ENCODE data around the gene PAWR. TPM values are rescaled to one million over a fixed set of nuclear protein-coding genes. Genes with fewer than 3 reads are reported as not detected.
"Not testable (repeated sequence)": the region's sequence is repeated elsewhere in the genome, so short reads cannot be mapped to it uniquely, and the experiment has no call there.

PAWR gene
- polyA plus RNA-seq, 1 donor (not counting 4 experiments of a cell fraction or from before 2014, with no cell fraction given) = 41.1 TPM

- Histone ChIP-seq H2AFZ (ENCODE audit: control insufficient read depth, low read length) (no peak overlapping the region), H3K4me1 (ENCODE audit: control insufficient read depth, extremely low read depth, insufficient read depth, low read length) (peaks cover 17% of the 10 kb centered on the region), H3K9me3 (ENCODE audit: control insufficient read depth, low read depth, low read length) (no peaks in the 10 kb centered on the region), H3K4me2 (ENCODE audit: control insufficient read depth, extremely low read depth, insufficient read depth, low read depth, low read length) (no peak overlapping the region), H3K4me3 (ENCODE audit: control insufficient read depth in 2 of 3, extremely low read depth in 1 of 3, insufficient read depth in 2 of 3, low read depth in 1 of 3, low read length in 3 of 3) (no peak overlapping the region), H3K27me3 (ENCODE audit: control insufficient read depth, extremely low read depth, insufficient read depth, low read length) (no peaks in the 10 kb centered on the region), H4K20me1 (ENCODE audit: control insufficient read depth, extremely low read depth, insufficient read depth, low read length) (no peaks in the 10 kb centered on the region), H3K36me3 (ENCODE audit: control insufficient read depth in 2 of 2, extremely low read depth in 1 of 2, insufficient read depth in 2 of 2, low read length in 2 of 2) (peaks cover 2 to 11% of the 10 kb centered on the region in 2 experiments), H3K79me2 (ENCODE audit: control insufficient read depth, insufficient read depth, low read length) (peaks cover 2% of the 10 kb centered on the region), H3K9ac (ENCODE audit: control insufficient read depth, extremely low read depth, insufficient read depth, low read length) (no peak overlapping the region), H3K27ac (ENCODE audit: control insufficient read depth, insufficient read depth, low read length) (peak overlapping the region; percentile 43), H3K9me1 (ENCODE audit: control insufficient read depth, extremely low read depth, insufficient read depth, low read length) (no peaks in the 10 kb centered on the region)
- TF ChIP-seq EZH2 (IDR thresholded peaks at IDR 0.05; ENCODE audit: low read length) (no peak), CTCF (optimal IDR thresholded peaks at IDR 0.05 in 1 of 3, IDR thresholded peaks at IDR 0.05 in 1 of 3, conservative IDR thresholded peaks at IDR 0.05 in 1 of 3; ENCODE audit: extremely low read depth in 1 of 3, insufficient read depth in 2 of 3, low read length in 3 of 3) (no peak)
- no peak for DNase-seq (ENCODE audit: low read depth, low spot score)
- no peak for FAIRE-seq
- dilution Hi-C loops (cut with MboI; ENCODE audit: extremely low pct_ligation_motif_present, low sequenced_read_pairs) = no loop called here
These were observed 123.6 kb downstream of the PAWR start for GRCh38 chr12:79567175-79567563.

- FAIRE-seq (no peak), DNase-seq (ENCODE audit: low read depth, low spot score) (no peak)
- Histone ChIP-seq H3K9ac (ENCODE audit: control insufficient read depth, extremely low read depth, insufficient read depth, low read length) (no peak overlapping the region), H3K27ac (ENCODE audit: control insufficient read depth, insufficient read depth, low read length) (peak overlapping the region; percentile 43), H3K79me2 (ENCODE audit: control insufficient read depth, insufficient read depth, low read length) (peaks cover 2% of the 10 kb centered on the region), H3K9me1 (ENCODE audit: control insufficient read depth, extremely low read depth, insufficient read depth, low read length) (no peaks in the 10 kb centered on the region), H2AFZ (ENCODE audit: control insufficient read depth, low read length) (peak overlapping the region; percentile 19), H3K4me2 (ENCODE audit: control insufficient read depth, extremely low read depth, insufficient read depth, low read depth, low read length) (no peak overlapping the region), H3K4me3 (ENCODE audit: control insufficient read depth in 2 of 3, extremely low read depth in 1 of 3, insufficient read depth in 2 of 3, low read depth in 1 of 3, low read length in 3 of 3) (no peak overlapping the region), H3K9me3 (ENCODE audit: control insufficient read depth, low read depth, low read length) (no peaks in the 10 kb centered on the region), H3K4me1 (ENCODE audit: control insufficient read depth, extremely low read depth, insufficient read depth, low read length) (peaks cover 17% of the 10 kb centered on the region), H3K36me3 (ENCODE audit: control insufficient read depth in 2 of 2, extremely low read depth in 1 of 2, insufficient read depth in 2 of 2, low read length in 2 of 2) (peaks cover 2 to 13% of the 10 kb centered on the region in 2 experiments), H3K27me3 (ENCODE audit: control insufficient read depth, extremely low read depth, insufficient read depth, low read length) (no peaks in the 10 kb centered on the region), H4K20me1 (ENCODE audit: control insufficient read depth, extremely low read depth, insufficient read depth, low read length) (no peaks in the 10 kb centered on the region)
- dilution Hi-C loops (cut with MboI; ENCODE audit: extremely low pct_ligation_motif_present, low sequenced_read_pairs) = no loop called here
- no peak for TF ChIP-seq EZH2 (IDR thresholded peaks at IDR 0.05; ENCODE audit: low read length)
- no peak for TF ChIP-seq CTCF (optimal IDR thresholded peaks at IDR 0.05 in 1 of 3, IDR thresholded peaks at IDR 0.05 in 1 of 3, conservative IDR thresholded peaks at IDR 0.05 in 1 of 3; ENCODE audit: extremely low read depth in 1 of 3, insufficient read depth in 2 of 3, low read length in 3 of 3)
These were observed 124.2 kb downstream of the PAWR start for GRCh38 chr12:79566452-79567174.

GRCh38 chr12:79564727-79565350 is 125.9 kb downstream of the PAWR start:
- H3K27me3 ChIP-seq (ENCODE audit: control insufficient read depth, extremely low read depth, insufficient read depth, low read length); H3K79me2 ChIP-seq (ENCODE audit: control insufficient read depth, insufficient read depth, low read length); H3K9ac ChIP-seq (ENCODE audit: control insufficient read depth, extremely low read depth, insufficient read depth, low read length); H3K4me2 ChIP-seq (ENCODE audit: control insufficient read depth, extremely low read depth, insufficient read depth, low read depth, low read length); H3K4me3 ChIP-seq (ENCODE audit: control insufficient read depth in 2 of 3, extremely low read depth in 1 of 3, insufficient read depth in 2 of 3, low read depth in 1 of 3, low read length in 3 of 3); H4K20me1 ChIP-seq (ENCODE audit: control insufficient read depth, extremely low read depth, insufficient read depth, low read length); H2AFZ ChIP-seq (ENCODE audit: control insufficient read depth, low read length); dilution Hi-C loops (cut with MboI; ENCODE audit: extremely low pct_ligation_motif_present, low sequenced_read_pairs); H3K36me3 ChIP-seq (ENCODE audit: control insufficient read depth in 2 of 2, extremely low read depth in 1 of 2, insufficient read depth in 2 of 2, low read length in 2 of 2); DNase-seq (ENCODE audit: low read depth, low spot score); H3K27ac ChIP-seq (ENCODE audit: control insufficient read depth, insufficient read depth, low read length); FAIRE-seq; H3K9me3 ChIP-seq (ENCODE audit: control insufficient read depth, low read depth, low read length); H3K9me1 ChIP-seq (ENCODE audit: control insufficient read depth, extremely low read depth, insufficient read depth, low read length): not testable (repeated sequence)
- H3K4me1 ChIP-seq (ENCODE audit: control insufficient read depth, extremely low read depth, insufficient read depth, low read length) = peaks cover 19% of the 10 kb centered on the region
